NB4 (cell line): ENCODE data around the gene RMND5A.

Source experiments
- MYC ChIP-seq: IDR thresholded peaks from 2 replicates; pipeline ENCODE4 v1.6.1; 2011; ENCODE audit warnings: low read depth, low read length
- TF ChIP-seq, protein P1 (sequence below): IDR thresholded peaks from one replicate; pipeline ENCODE4 v1.5.1; 2012; ENCODE audit warnings: low read depth, low read length

- TF ChIP-seq, protein P1, sequence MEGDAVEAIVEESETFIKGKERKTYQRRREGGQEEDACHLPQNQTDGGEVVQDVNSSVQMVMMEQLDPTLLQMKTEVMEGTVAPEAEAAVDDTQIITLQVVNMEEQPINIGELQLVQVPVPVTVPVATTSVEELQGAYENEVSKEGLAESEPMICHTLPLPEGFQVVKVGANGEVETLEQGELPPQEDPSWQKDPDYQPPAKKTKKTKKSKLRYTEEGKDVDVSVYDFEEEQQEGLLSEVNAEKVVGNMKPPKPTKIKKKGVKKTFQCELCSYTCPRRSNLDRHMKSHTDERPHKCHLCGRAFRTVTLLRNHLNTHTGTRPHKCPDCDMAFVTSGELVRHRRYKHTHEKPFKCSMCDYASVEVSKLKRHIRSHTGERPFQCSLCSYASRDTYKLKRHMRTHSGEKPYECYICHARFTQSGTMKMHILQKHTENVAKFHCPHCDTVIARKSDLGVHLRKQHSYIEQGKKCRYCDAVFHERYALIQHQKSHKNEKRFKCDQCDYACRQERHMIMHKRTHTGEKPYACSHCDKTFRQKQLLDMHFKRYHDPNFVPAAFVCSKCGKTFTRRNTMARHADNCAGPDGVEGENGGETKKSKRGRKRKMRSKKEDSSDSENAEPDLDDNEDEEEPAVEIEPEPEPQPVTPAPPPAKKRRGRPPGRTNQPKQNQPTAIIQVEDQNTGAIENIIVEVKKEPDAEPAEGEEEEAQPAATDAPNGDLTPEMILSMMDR: no peak
- no peak for TF ChIP-seq MYC
Observed at GRCh38 chr2:86703704-86704361, 16.3 kb upstream of the RMND5A start.
